Stimulated activated effector memory CD8-positive, alpha-beta T cell treated with anti-CD3 and anti-CD28 coated beads, Interleukin-12 subunit alpha, Interleukin-12 subunit beta, amount 100 ng/mL, for 72 hours (primary cell): ENCODE measurements around the gene TADA2B.
A peak's percentile ranks its signal among the peaks of the same experiment; 100 is the strongest.

Experiments used
- ATAC-seq: fragments of 150-1000 bp; cut with Tn5 transposase; 2 replicates; pipeline ENCODE4 v1.10.0; 2021
- DNase-seq, 2 donors: peaks; one replicate each; pipeline ENCODE4 v3.0.0; 2021 to 2022; ENCODE audit warnings: low spot score in 2 of 2
- H3K27ac Mint-ChIP-seq: one replicate; pipeline ENCODE4 v1.8.0; 2022; ENCODE audit warnings: mild to moderate bottlenecking, mixed read lengths
- H3K36me3 Mint-ChIP-seq: one replicate; pipeline ENCODE4 v1.8.0; 2022; ENCODE audit warnings: mild to moderate bottlenecking, mixed read lengths
- H3K4me1 Mint-ChIP-seq: one replicate; pipeline ENCODE4 v1.8.0; 2022; ENCODE audit warnings: mixed read lengths
- H3K4me3 Mint-ChIP-seq: one replicate; pipeline ENCODE4 v1.8.0; 2022; ENCODE audit warnings: mild to moderate bottlenecking, mixed read lengths
- H3K9me3 Mint-ChIP-seq: one replicate; pipeline ENCODE4 v1.8.0; 2022; ENCODE audit warnings: mixed read lengths

TADA2B gene

GRCh38 chr4:7042503-7043283, 479 bp upstream of the TADA2B start:
- Mint-ChIP-seq H3K4me1 (peaks cover 51% of the 10 kb centered on the region), H3K4me3 (peak overlapping the region; percentile 92), H3K36me3 (peaks cover 18% of the 10 kb centered on the region), H3K9me3 (no peaks in the 10 kb centered on the region), H3K27ac (peak overlapping the region; percentile 94)
- DNase-seq (peak; percentile 95 to 97), ATAC-seq (peak; percentile 90)

- ATAC-seq (no peak), DNase-seq (no peak)
- peaks cover 62% of the 10 kb centered on the region for H3K4me1 Mint-ChIP-seq
- H3K27ac Mint-ChIP-seq = peak overlapping the region; percentile 94
- peaks cover 18% of the 10 kb centered on the region for H3K36me3 Mint-ChIP-seq
- peak overlapping the region; percentile 92 for H3K4me3 Mint-ChIP-seq
- no peaks in the 10 kb centered on the region for H3K9me3 Mint-ChIP-seq
Measured at GRCh38 chr4:7044137-7044930, 1.2 kb downstream of the TADA2B start.

- H3K4me1 Mint-ChIP-seq = peaks cover 68% of the 10 kb centered on the region
- H3K27ac Mint-ChIP-seq = peak overlapping the region; percentile 26
- H3K36me3 Mint-ChIP-seq = peaks cover 18% of the 10 kb centered on the region
- H3K9me3 Mint-ChIP-seq = no peaks in the 10 kb centered on the region
- H3K4me3 Mint-ChIP-seq = peak overlapping the region; percentile 92
- ATAC-seq = no peak
- DNase-seq = no peak
Measured at GRCh38 chr4:7045553-7045952, 2.4 kb downstream of the TADA2B start.

- peak overlapping the region; percentile 86 for H3K27ac Mint-ChIP-seq
- H3K36me3 Mint-ChIP-seq = peaks cover 18% of the 10 kb centered on the region
- ATAC-seq = no peak
- H3K4me1 Mint-ChIP-seq = peaks cover 68% of the 10 kb centered on the region
- H3K9me3 Mint-ChIP-seq = no peaks in the 10 kb centered on the region
- peak overlapping the region; percentile 92 for H3K4me3 Mint-ChIP-seq
- no peak for DNase-seq
Measured at GRCh38 chr4:7045961-7046921, 3.1 kb downstream of the TADA2B start.

GRCh38 chr4:7046971-7047370, 3.8 kb downstream of the TADA2B start:
- Mint-ChIP-seq H3K9me3 (no peaks in the 10 kb centered on the region), H3K4me1 (peaks cover 63% of the 10 kb centered on the region), H3K27ac (peak overlapping the region; percentile 86), H3K4me3 (peak overlapping the region; percentile 92), H3K36me3 (peaks cover 17% of the 10 kb centered on the region)
- DNase-seq (no peak), ATAC-seq (no peak)

GRCh38 chr4:7048642-7049041, 5.5 kb downstream of the TADA2B start:
- no peak for DNase-seq
- H3K4me1 Mint-ChIP-seq = peaks cover 63% of the 10 kb centered on the region
- no peak for ATAC-seq
- H3K4me3 Mint-ChIP-seq = no peak overlapping the region
- H3K27ac Mint-ChIP-seq = peak overlapping the region; percentile 88
- no peaks in the 10 kb centered on the region for H3K9me3 Mint-ChIP-seq
- H3K36me3 Mint-ChIP-seq = peaks cover 16% of the 10 kb centered on the region

- no peak overlapping the region for H3K4me3 Mint-ChIP-seq
- ATAC-seq (no peak), DNase-seq (no peak)
- H3K36me3 Mint-ChIP-seq = peaks cover 23% of the 10 kb centered on the region
- H3K27ac Mint-ChIP-seq = peak overlapping the region; percentile 88
- peaks cover 70% of the 10 kb centered on the region for H3K4me1 Mint-ChIP-seq
- no peaks in the 10 kb centered on the region for H3K9me3 Mint-ChIP-seq
Measured at GRCh38 chr4:7049295-7049694, 6.1 kb downstream of the TADA2B start.

- peaks cover 27% of the 10 kb centered on the region for H3K36me3 Mint-ChIP-seq
- DNase-seq = no peak
- H3K4me3 Mint-ChIP-seq = no peak overlapping the region
- peaks cover 68% of the 10 kb centered on the region for H3K4me1 Mint-ChIP-seq
- peak overlapping the region; percentile 88 for H3K27ac Mint-ChIP-seq
- no peaks in the 10 kb centered on the region for H3K9me3 Mint-ChIP-seq
- no peak for ATAC-seq
Measured at GRCh38 chr4:7049739-7050138, 6.6 kb downstream of the TADA2B start.

- no peak overlapping the region for H3K4me3 Mint-ChIP-seq
- DNase-seq (no peak), ATAC-seq (no peak)
- no peaks in the 10 kb centered on the region for H3K9me3 Mint-ChIP-seq
- H3K4me1 Mint-ChIP-seq = peaks cover 59% of the 10 kb centered on the region
- H3K36me3 Mint-ChIP-seq = peaks cover 31% of the 10 kb centered on the region
- H3K27ac Mint-ChIP-seq = no peak overlapping the region
Measured at GRCh38 chr4:7050481-7051143, 7.4 kb downstream of the TADA2B start.

GRCh38 chr4:7051144-7051495, 7.9 kb downstream of the TADA2B start:
- Mint-ChIP-seq H3K9me3 (no peaks in the 10 kb centered on the region), H3K36me3 (peaks cover 34% of the 10 kb centered on the region), H3K4me3 (no peak overlapping the region), H3K4me1 (peaks cover 54% of the 10 kb centered on the region), H3K27ac (no peak overlapping the region)
- ATAC-seq (no peak), DNase-seq (no peak)

GRCh38 chr4:7051905-7052304, 8.7 kb downstream of the TADA2B start:
- H3K4me1 Mint-ChIP-seq = peaks cover 46% of the 10 kb centered on the region
- peaks cover 41% of the 10 kb centered on the region for H3K36me3 Mint-ChIP-seq
- no peaks in the 10 kb centered on the region for H3K9me3 Mint-ChIP-seq
- no peak overlapping the region for H3K4me3 Mint-ChIP-seq
- no peak for DNase-seq
- ATAC-seq = no peak
- no peak overlapping the region for H3K27ac Mint-ChIP-seq

- Mint-ChIP-seq H3K9me3 (no peaks in the 10 kb centered on the region), H3K4me1 (peaks cover 42% of the 10 kb centered on the region), H3K36me3 (peaks cover 45% of the 10 kb centered on the region), H3K4me3 (no peak overlapping the region), H3K27ac (peak overlapping the region; percentile 79)
- ATAC-seq = no peak
- DNase-seq = no peak
Measured at GRCh38 chr4:7052313-7052712, 9.1 kb downstream of the TADA2B start.

GRCh38 chr4:7052923-7053715, 9.9 kb downstream of the TADA2B start:
- DNase-seq (no peak), ATAC-seq (peak; percentile 15)
- H3K4me1 Mint-ChIP-seq = peaks cover 35% of the 10 kb centered on the region
- H3K9me3 Mint-ChIP-seq = no peaks in the 10 kb centered on the region
- no peak overlapping the region for H3K4me3 Mint-ChIP-seq
- peak overlapping the region; percentile 79 for H3K27ac Mint-ChIP-seq
- H3K36me3 Mint-ChIP-seq = peaks cover 53% of the 10 kb centered on the region
